ENCODE results near the gene HPS1.

Gene HPS1

DNA sequence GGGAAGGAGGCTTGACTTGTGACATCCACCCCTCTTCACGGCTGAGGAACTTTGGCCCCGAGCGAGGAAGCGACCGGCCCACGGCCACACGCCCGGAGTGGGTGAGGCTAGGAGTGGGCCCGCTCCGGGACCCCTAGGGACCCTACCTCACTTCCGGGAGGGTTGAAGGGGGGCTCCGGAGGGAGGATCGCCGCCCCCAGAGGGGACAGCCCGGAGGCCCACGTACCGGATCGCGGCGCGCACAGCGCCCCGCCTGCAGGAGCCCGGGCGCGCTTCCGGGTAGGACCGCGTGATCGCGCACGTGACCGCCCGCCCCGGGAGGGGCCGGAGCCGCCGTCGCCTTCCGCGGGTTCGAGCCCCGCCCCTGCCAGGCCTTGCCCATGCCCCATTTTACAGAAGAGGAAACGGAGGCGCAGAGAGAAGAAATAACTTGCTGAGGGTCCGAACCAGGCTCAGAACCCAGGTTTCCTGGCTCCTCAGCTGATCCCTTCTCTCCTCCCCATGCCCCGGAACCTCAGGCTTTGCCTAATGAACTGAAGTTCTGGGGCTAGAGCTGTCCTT, at the start of gene HPS1 (continued):
- TF ChIP-seq ZNF184 (tag by site-specific recombination; IDR thresholded peaks at IDR 0.05): 0 out of 2 replicates have a peak, but pooled peaks have one; percentile 40
- TF ChIP-seq, protein P1, sequence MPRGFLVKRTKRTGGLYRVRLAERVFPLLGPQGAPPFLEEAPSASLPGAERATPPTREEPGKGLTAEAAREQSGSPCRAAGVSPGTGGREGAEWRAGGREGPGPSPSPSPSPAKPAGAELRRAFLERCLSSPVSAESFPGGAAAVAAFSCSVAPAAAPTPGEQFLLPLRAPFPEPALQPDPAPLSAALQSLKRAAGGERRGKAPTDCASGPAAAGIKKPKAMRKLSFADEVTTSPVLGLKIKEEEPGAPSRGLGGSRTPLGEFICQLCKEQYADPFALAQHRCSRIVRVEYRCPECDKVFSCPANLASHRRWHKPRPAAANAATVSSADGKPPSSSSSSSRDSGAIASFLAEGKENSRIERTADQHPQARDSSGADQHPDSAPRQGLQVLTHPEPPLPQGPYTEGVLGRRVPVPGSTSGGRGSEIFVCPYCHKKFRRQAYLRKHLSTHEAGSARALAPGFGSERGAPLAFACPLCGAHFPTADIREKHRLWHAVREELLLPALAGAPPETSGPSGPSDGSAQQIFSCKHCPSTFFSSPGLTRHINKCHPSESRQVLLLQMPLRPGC (tag by site-specific recombination; IDR thresholded peaks at IDR 0.05): no peak
- no peak for TF ChIP-seq ZNF654 (tag by site-specific recombination; IDR thresholded peaks at IDR 0.05; ENCODE audit: low read depth)
- peak; percentile 84 for TF ChIP-seq ZBTB26 (tag by site-specific recombination; optimal IDR thresholded peaks at IDR 0.05)
- TF ChIP-seq, protein P2, sequence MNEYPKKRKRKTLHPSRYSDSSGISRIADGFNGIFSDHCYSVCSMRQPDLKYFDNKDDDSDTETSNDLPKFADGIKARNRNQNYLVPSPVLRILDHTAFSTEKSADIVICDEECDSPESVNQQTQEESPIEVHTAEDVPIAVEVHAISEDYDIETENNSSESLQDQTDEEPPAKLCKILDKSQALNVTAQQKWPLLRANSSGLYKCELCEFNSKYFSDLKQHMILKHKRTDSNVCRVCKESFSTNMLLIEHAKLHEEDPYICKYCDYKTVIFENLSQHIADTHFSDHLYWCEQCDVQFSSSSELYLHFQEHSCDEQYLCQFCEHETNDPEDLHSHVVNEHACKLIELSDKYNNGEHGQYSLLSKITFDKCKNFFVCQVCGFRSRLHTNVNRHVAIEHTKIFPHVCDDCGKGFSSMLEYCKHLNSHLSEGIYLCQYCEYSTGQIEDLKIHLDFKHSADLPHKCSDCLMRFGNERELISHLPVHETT (tag by site-specific recombination; IDR thresholded peaks at IDR 0.05): no peak
- no peak for TF ChIP-seq ZNF514 (tag by site-specific recombination; IDR thresholded peaks at IDR 0.05)
- TF ChIP-seq ZEB2 (tag by site-specific recombination; IDR thresholded peaks at IDR 0.05): peak; percentile 53; the same call in 1 of the 2 replicates
- TF ChIP-seq KLF1 (tag by site-specific recombination; IDR thresholded peaks at IDR 0.05): peak; percentile 39; the same call in 1 of the 2 replicates
- TF ChIP-seq, protein P3, sequence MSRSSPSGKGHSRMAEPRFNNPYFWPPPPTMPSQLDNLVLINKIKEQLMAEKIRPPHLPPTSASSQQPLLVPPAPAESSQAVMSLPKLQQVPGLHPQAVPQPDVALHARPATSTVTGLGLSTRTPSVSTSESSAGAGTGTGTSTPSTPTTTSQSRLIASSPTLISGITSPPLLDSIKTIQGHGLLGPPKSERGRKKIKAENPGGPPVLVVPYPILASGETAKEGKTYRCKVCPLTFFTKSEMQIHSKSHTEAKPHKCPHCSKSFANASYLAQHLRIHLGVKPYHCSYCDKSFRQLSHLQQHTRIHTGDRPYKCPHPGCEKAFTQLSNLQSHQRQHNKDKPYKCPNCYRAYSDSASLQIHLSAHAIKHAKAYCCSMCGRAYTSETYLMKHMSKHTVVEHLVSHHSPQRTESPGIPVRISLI (tag by site-specific recombination; IDR thresholded peaks at IDR 0.05): no peak
- peak; percentile 81; the same call in 1 of the 2 replicates for TF ChIP-seq ZNF561 (tag by site-specific recombination; IDR thresholded peaks at IDR 0.05; ENCODE audit: borderline replicate concordance)
- TF ChIP-seq KLF10 (tag by site-specific recombination; IDR thresholded peaks at IDR 0.05): peak; percentile 68; the same call in 1 of the 2 replicates
- TF ChIP-seq ZFHX2 (tag by site-specific recombination; conservative IDR thresholded peaks at IDR 0.05): peak; percentile 80
- TF ChIP-seq, protein P4, sequence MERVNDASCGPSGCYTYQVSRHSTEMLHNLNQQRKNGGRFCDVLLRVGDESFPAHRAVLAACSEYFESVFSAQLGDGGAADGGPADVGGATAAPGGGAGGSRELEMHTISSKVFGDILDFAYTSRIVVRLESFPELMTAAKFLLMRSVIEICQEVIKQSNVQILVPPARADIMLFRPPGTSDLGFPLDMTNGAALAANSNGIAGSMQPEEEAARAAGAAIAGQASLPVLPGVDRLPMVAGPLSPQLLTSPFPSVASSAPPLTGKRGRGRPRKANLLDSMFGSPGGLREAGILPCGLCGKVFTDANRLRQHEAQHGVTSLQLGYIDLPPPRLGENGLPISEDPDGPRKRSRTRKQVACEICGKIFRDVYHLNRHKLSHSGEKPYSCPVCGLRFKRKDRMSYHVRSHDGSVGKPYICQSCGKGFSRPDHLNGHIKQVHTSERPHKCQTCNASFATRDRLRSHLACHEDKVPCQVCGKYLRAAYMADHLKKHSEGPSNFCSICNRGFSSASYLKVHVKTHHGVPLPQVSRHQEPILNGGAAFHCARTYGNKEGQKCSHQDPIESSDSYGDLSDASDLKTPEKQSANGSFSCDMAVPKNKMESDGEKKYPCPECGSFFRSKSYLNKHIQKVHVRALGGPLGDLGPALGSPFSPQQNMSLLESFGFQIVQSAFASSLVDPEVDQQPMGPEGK (tag by site-specific recombination; IDR thresholded peaks at IDR 0.05): peak; percentile 63
- TF ChIP-seq ZBTB44 (tag by site-specific recombination; IDR thresholded peaks at IDR 0.05): peak; percentile 32; the same call in 1 of the 2 replicates
- TF ChIP-seq ZBTB8A (tag by site-specific recombination; IDR thresholded peaks at IDR 0.05): peak; percentile 31; the same call in 1 of the 2 replicates
- TF ChIP-seq ZNF837 (tag by site-specific recombination; IDR thresholded peaks at IDR 0.05): no peak
- TF ChIP-seq ZNF585B (tag by site-specific recombination; IDR thresholded peaks at IDR 0.05): no peak
- peak; percentile 46; the same call in 1 of the 2 replicates for TF ChIP-seq ZNF518A (tag by site-specific recombination; conservative IDR thresholded peaks at IDR 0.05; ENCODE audit: low read depth)
- TF ChIP-seq ZNF449 (tag by site-specific recombination; IDR thresholded peaks at IDR 0.05): 0 out of 2 replicates have a peak, but pooled peaks have one; percentile 13
- 0 out of 2 replicates have a peak, but pooled peaks have one; percentile 24 for TF ChIP-seq ZNF558 (tag by site-specific recombination; IDR thresholded peaks at IDR 0.05)
- peak; percentile 61; the same call in 1 of the 2 replicates for TF ChIP-seq ZXDB (tag by site-specific recombination; IDR thresholded peaks at IDR 0.05)

All from HEK293 (cell line).